ENCODE measurements around the gene MYOG.

GRCh38 chr1:203112475-203112874 lies 26.7 kb upstream of the MYOG start:
- no peak for TF ChIP-seq CTCF (IDR thresholded peaks at IDR 0.05)
- TF ChIP-seq POLR2A (IDR thresholded peaks at IDR 0.05): no peak
